Measurements from ENCODE around the gene RAMACL. TPM values are rescaled to one million over a fixed set of nuclear protein-coding genes. Genes with fewer than 3 reads are reported as not detected.

The RAMACL gene
- total RNA-seq, 2 experiments from 2014 or later = 0.30 to 0.41 TPM

- BruUV-seq (replicated peaks) = no TSS peak
- DNase-seq (ENCODE audit: low spot score) = no peak
- Histone ChIP-seq H3K4me1 (ENCODE audit: insufficient read depth, low read length, poor library complexity, severe bottlenecking) (no peaks in the 10 kb centered on the region), H3K4me3 (ENCODE audit: low read depth, low read length, poor library complexity, severe bottlenecking) (no peak overlapping the region), H3K79me2 (ENCODE audit: insufficient read depth, low read depth, low read length) (no peaks in the 10 kb centered on the region), H3K4me2 (ENCODE audit: low read length) (no peak overlapping the region), H3K36me3 (ENCODE audit: insufficient read depth, low read length) (no peaks in the 10 kb centered on the region), H4K20me1 (ENCODE audit: insufficient read depth, low read length) (no peaks in the 10 kb centered on the region), H3K9me2 (ENCODE audit: insufficient read depth, low read length) (no peaks in the 10 kb centered on the region), H2AFZ (ENCODE audit: low read length) (no peak overlapping the region), H3K27ac (ENCODE audit: low read depth, low read length, poor library complexity, severe bottlenecking) (no peak overlapping the region), H3K9me3 (ENCODE audit: low read length) (no peaks in the 10 kb centered on the region)
- POLR2A ChIA-PET = interaction anchor here (0.7 kb wide), 1 partner anchor 76 kb away, joined by 3 read pairs; no protein-coding TSS in a partner anchor
- CTCF ChIA-PET (ENCODE audit: unreplicated experiment) = no interaction called here
- intact Hi-C loops (cut with micrococcal nuclease; ENCODE audit: unreplicated experiment) = no loop called here
- TF ChIP-seq EZH2phosphoT487 (IDR thresholded peaks at IDR 0.05; ENCODE audit: borderline replicate concordance, low read depth, low read length) (no peak), CTCF (conservative IDR thresholded peaks at IDR 0.05; ENCODE audit: low read length) (no peak)
Measured at GRCh38 chr6:166551754-166552495, 34.6 kb downstream of the RAMACL start.

GRCh38 chr6:166546653-166547052, 39.8 kb downstream of the RAMACL start:
- TF ChIP-seq EZH2phosphoT487 (IDR thresholded peaks at IDR 0.05; ENCODE audit: borderline replicate concordance, low read depth, low read length) (no peak), CTCF (conservative IDR thresholded peaks at IDR 0.05; ENCODE audit: low read length) (no peak)
- Histone ChIP-seq H4K20me1 (ENCODE audit: insufficient read depth, low read length) (no peaks in the 10 kb centered on the region), H3K4me3 (ENCODE audit: low read depth, low read length, poor library complexity, severe bottlenecking) (no peak overlapping the region), H3K4me1 (ENCODE audit: insufficient read depth, low read length, poor library complexity, severe bottlenecking) (no peaks in the 10 kb centered on the region), H3K9me2 (ENCODE audit: insufficient read depth, low read length) (no peaks in the 10 kb centered on the region), H3K4me2 (ENCODE audit: low read length) (no peak overlapping the region), H3K79me2 (ENCODE audit: insufficient read depth, low read depth, low read length) (no peaks in the 10 kb centered on the region), H3K36me3 (ENCODE audit: insufficient read depth, low read length) (no peaks in the 10 kb centered on the region), H3K9me3 (ENCODE audit: low read length) (no peaks in the 10 kb centered on the region), H2AFZ (ENCODE audit: low read length) (no peak overlapping the region), H3K27ac (ENCODE audit: low read depth, low read length, poor library complexity, severe bottlenecking) (no peak overlapping the region)
- intact Hi-C loops (cut with micrococcal nuclease; ENCODE audit: unreplicated experiment) = no loop called here
- ChIA-PET POLR2A (no interaction called here), CTCF (ENCODE audit: unreplicated experiment) (no interaction called here)
- no TSS peak for BruUV-seq (replicated peaks)
- no peak for DNase-seq (ENCODE audit: low spot score)
